GM08714 (cell line): ENCODE data around the gene ARHGAP6.

Experiments
- H3K4me3 ChIP-seq: fragments of 200-500 bp; sonication (Bioruptor generic); 2 replicates; pipeline ENCODE4 v1.5.1; 2014; ENCODE audit warnings: mild to moderate bottlenecking, low read length, inconsistent platforms
- ZNF274 ChIP-seq: IDR thresholded peaks from 2 replicates; pipeline ENCODE4 v1.6.1; 2012; ENCODE audit warnings: mild to moderate bottlenecking, low read depth, low read length

Gene ARHGAP6

DNA sequence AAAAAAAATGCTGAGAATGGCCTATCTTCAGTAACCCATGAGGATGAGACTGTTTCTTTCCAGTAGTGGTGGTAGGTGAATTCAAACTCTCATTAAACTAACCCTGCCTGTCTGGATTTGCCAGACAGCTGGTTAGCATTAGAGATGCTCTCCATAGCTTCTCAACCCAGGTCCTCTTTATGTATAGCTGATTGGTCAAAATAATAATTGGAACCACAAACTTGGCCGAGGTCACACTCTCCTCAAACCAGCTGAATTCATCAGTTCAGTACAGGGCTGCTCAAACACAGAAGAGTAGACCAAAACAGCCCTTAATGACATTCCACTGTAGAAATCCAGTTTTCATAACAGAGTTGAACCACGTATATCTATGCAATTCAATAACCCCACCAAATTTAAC, 469.2 kb downstream of the ARHGAP6 start:
- H3K4me3 ChIP-seq = no peak overlapping the region
- no peak for TF ChIP-seq ZNF274

DNA sequence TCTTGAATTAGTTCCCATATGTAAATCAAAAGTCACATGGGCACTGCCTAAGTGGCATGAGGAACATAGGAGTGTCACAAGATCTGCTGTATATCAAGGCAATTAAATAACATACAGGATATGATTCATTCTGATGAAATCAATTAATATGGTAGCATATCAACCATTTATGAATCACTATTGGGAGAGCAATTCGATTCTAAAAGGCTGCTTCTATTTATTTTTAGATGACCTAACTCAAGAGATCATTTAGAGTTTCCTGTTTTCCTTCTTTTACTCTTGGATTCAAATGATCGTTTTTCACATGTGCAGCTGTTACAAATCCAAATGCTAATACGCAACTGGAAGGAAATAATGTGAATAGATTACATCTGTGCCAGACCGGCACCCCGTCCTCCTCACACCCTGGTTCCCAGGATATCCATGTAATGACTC, 472.7 kb downstream of the ARHGAP6 start:
- TF ChIP-seq ZNF274 = no peak
- H3K4me3 ChIP-seq = no peak overlapping the region

- TF ChIP-seq ZNF274 = no peak
Measured at GRCh38 chrX:11190745-11191510, 474.8 kb downstream of the ARHGAP6 start.

GRCh38 chrX:11189097-11189496, 476.6 kb downstream of the ARHGAP6 start:
- no peak overlapping the region for H3K4me3 ChIP-seq
- TF ChIP-seq ZNF274 = no peak

More at GRCh38 chrX:11190745-11191510, 474.8 kb downstream of the ARHGAP6 start:
- no peak overlapping the region for H3K4me3 ChIP-seq

DNA sequence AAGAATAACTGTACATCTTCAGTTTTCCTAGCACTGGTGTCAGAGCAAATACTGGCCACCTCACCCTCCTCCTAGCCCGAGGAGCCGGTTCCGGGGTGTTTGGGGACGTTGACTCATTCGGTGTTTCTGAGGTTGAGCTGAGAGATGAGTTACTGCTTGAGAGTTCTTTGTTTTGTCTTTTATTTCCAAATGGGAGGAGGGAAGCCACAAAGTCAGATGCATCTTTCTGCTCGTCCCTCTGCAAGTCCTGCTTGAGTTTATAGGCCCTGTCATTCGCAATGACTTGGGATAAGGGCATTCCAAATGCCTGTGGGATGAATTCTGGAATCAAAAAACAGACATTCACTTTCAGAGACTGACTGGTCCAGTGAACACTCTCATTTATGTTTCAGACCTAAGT, 477.1 kb downstream of the ARHGAP6 start:
- no peak overlapping the region for H3K4me3 ChIP-seq
- TF ChIP-seq ZNF274 = no peak

DNA sequence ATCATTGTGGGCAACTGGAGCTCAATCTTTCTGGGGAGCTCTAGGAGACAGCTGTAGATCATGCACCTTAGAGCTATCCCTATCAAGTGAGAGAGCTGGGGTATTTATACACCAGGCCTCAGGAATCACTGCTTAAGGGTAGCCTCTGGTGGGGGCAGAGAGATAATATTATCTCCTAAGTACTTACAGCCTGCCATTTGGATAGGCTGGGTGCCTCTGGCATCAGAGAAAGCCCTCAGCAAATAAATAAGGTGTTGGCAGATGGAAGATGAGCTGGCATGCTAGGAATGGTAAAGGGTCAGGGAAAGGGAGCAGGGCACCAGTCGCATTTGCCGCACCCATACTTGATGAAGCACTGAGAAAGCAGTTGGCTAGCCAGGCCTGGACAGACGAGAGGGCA, 478.7 kb downstream of the ARHGAP6 start:
- TF ChIP-seq ZNF274 = no peak
- H3K4me3 ChIP-seq = no peak overlapping the region

GRCh38 chrX:11185861-11186260, 479.9 kb downstream of the ARHGAP6 start:
- H3K4me3 ChIP-seq = no peak overlapping the region
- TF ChIP-seq ZNF274 = no peak

DNA sequence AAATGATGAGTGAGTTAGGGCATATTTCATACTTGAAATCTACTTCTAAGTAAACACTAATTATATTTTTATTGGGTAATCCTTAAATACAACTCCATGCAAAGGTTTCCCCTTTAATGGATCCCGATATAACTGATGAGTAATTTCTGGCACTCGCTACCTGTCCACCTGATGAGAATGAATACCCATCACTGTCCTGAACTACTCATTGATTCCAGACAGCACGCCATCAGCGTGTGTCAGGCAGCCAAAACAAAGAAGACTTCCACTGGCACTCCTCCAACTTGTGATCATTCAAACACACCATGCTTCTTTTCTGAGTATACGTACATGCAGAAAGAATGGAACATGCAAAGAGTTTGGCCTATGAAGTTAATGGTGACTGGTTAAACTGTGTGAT, 485.1 kb downstream of the ARHGAP6 start:
- no peak overlapping the region for H3K4me3 ChIP-seq
- TF ChIP-seq ZNF274 = no peak

DNA sequence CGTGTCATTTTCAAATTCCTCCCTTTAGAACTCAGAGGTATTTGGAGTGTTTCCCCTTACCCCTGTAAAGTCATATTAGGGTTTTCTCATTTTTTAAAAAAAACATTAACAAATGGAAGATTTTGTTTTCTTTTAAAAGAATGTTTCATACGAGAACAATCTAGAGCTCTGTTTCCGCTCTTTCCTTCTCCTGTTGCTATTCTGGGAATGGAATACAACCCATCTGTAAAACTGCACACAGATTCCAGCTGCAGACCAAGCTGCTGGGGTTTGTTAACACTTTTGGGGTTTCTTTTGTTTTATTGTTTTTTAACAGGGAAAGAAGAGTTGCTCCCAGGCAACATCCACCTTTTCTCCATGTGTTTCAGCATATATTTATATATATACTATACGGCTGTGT, 493.3 kb downstream of the ARHGAP6 start:
- TF ChIP-seq ZNF274 = no peak
- no peak overlapping the region for H3K4me3 ChIP-seq

DNA sequence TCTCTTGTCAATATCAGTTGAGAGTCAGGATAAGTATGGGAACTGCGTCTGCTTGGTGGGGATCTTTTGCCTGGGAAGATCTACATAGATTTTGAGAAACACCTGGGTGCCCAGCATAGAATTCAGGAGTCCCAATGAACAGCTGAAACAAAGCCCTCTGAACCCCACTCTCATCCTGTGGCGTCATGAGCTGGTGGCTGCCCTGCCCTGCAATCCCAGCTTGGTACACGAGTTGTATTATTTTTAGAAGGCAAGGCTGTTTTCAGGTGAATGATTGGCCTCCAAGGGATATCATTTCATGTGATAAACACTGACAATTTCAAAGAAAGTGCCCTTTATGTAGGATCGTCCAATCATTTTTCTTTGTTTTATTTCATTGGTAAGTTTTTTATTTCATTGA, 493.8 kb downstream of the ARHGAP6 start:
- no peak for TF ChIP-seq ZNF274

GRCh38 chrX:11164433-11164832, 501.3 kb downstream of the ARHGAP6 start:
- H3K4me3 ChIP-seq = no peak overlapping the region
- no peak for TF ChIP-seq ZNF274

More for the DNA sequence above, 493.8 kb downstream of the ARHGAP6 start:
- no peak overlapping the region for H3K4me3 ChIP-seq

DNA sequence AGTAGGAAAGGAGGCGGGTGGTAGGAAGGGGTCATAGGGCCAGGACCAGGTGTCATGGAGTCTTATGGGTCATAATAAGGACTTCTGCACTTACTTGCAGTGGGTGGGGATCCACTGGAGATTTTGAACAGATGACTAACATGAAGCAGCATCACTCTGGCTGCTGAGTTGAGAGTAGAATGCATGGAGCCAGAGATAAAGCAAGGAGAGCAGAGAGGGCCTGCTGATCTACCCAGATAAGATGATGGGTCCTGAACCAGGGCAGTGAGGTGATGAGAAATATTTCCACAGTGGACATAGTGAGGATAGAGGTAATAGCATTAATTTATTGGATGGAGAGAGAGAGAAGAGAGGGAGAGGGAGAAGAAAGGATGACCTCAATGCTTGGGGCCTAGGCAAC, 506.6 kb downstream of the ARHGAP6 start:
- TF ChIP-seq ZNF274 = no peak
- H3K4me3 ChIP-seq = no peak overlapping the region

- TF ChIP-seq ZNF274 = no peak
- H3K4me3 ChIP-seq = no peak overlapping the region
Measured at GRCh38 chrX:11151799-11152559, 513.7 kb downstream of the ARHGAP6 start.

DNA sequence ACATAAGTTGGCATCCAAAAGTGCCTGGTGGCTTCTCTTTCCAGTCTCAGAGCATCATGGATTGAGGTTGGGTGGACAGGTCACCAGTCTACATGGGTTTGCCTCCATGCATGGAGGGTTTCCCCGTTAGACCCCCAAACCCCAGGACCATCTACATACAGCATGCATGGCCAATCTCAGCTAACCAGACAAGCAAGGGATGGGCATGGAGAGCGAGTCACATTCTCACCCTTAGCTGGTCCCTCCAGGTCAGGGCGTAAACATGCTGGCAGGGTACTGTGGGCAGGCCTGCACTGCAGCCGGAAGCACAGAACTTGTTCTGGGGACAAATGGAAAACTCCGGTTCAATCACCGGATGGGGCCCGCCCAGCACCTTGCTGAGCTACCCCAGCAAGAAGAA, 517.3 kb downstream of the ARHGAP6 start:
- no peak for TF ChIP-seq ZNF274
- no peak overlapping the region for H3K4me3 ChIP-seq

GRCh38 chrX:11146411-11146810, 519.3 kb downstream of the ARHGAP6 start:
- TF ChIP-seq ZNF274 = no peak
- H3K4me3 ChIP-seq = no peak overlapping the region
